Activated CD8-positive, alpha-beta memory T cell treated with anti-CD3 and anti-CD28 coated beads, Interleukin-2, amount 50 U/mL, for 4 hours (primary cell): ENCODE data around the gene LRRC2.
"Not testable (repeated sequence)": the region's sequence is repeated elsewhere in the genome, so short reads cannot be mapped to it uniquely, and the experiment has no call there.

Experiments
- DNase-seq: peaks from one replicate; pipeline ENCODE4 v3.0.0-alpha.2; 2020

LRRC2 gene

DNA sequence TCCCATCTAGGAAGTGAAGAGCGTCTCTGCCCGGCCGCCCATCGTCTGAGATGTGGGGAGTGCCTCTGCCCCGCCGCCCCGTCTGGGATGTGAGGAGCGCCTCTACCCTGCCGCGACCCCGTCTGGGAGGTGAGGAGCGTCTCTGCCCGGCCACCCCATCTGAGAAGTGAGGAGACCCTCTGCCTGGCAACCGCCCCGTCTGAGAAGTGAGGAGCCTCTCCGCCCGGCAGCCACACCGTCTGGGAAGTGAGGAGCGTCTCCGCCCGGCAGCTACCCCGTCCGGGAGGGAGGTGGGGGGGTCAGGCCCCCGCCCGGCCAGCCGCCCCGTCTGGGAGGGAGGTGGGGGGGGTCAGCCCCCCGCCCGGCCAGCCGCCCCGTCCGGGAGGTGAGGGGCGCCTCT is 71.6 kb downstream of the LRRC2 start:
- DNase-seq = not testable (repeated sequence)

DNA sequence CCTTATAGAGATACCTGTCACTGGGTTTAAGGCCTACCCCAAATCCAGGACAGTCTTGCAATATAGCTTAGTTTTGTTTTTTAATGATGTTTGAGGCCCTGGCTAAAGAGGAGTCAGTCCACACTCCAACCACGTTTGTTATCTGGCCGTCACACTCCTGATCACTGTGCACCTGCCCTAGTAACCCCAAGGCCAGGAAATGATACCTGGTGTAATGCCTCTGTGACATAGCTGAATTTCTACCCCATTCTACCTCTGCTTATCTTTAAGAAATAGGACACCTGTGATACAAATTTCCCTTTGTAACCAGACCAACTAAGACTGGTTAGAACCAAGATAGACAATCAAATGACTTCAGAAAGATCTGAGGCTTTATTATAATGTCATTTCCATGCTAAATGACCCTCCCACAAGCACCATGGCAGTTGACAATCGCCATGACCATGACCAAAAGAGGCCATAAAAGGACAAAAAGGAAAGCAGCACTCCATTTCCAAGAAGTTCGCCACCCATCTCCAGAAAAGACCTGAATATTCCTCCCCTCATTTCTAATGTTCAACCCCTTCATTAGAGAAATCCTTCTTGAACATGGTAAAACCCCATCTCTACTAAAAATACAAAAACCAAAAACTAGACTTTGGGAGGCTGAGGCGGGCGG is 73.1 kb downstream of the LRRC2 start:
- no peak for DNase-seq

DNA sequence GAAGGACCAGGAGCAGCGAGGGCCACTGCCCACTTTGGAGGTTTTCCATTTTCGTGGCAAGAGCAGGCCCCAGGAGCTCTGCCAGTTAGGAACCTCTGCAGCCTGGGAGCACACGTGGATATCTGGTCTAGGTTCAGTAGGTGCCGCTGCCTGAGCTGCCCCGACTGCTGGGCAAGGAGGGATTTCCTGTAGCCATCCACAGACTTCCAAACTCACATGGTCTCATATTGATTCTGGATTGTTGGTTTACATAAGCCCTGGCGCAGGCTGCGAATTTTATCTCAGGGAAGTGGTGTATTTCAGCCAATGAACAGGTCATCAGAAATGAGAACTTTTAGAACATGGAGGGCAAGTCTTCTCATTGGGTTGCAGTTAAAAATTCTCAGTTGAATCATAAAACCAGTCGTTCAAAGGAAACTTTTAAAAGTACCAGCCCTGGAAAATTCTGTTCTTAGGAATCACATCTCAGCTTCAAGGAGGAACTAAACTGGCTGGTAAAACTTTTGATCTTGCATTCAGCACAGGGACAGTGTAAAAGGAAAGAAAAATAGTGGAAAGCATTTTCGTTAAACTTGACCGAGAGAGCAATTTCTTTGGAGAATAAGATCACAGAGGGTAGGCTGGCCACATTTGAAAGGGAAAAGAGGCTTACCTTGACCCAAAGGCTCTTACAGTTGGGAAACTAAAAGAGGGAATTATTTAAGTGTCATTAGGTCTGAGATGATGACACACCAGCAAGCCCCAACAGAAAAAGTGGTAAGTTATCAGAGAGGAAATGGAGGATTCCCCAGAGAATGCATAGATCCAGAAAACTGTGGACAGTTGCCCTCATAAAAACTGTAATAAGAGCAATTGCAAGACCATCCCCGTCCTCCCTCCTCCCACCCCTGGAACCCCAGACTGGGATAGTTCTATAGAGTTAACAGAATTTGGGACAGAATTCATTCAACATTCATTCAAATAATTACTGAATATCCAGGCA is 74.7 kb downstream of the LRRC2 start:
- DNase-seq = no peak

DNA sequence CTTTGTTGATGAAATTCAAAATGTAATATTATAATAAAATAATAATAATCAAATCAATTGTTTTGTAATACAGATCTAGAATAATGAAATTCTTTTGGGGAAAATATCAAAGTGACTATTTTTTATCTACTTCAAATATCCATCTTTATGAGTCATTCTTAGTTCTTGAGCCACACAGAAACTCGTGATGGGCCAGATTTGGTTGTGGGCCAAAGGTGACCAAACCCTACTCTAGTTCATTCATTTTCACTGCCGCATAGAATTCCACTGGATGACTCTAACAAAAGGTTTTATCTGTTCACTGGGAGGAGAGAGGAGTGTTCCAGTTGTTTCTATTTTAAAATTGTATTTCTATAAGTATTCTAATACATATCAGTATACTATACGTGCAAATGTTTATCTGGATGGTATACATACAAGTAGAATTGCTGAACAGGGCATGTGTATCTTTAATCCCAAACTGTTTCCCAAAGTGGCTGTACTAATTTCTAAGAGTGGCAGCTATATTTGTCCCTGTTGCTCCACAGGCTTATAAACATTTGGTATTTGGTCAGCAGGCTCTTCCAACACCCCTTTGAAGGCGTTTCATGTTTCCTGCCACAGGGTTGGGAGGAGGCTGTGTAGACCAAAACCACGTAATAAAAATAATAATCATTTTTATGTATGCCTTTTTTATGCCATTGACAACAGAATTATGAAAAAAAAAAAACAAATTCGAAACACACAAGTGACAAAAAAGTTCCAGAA is 75.6 kb downstream of the LRRC2 start:
- no peak for DNase-seq

DNA sequence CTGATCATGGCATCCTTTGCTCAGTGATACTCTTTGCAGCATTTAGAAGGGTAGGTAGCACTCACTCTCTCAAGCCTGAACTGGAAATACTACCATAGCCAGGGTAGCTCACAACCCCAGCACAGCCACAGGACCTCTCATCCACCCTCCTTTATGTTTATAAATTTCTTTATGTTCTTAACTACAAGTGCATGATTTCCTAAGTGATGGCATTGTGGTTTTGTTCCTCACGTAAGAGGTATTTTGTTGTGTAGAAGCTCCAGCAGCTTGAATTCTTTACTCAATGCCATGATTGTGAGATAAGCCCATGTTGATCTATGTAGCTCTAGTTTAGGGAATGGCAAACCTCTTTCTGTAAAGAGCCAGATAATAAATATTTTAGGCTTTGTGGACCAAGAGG is 76.2 kb downstream of the LRRC2 start:
- DNase-seq = no peak

DNA sequence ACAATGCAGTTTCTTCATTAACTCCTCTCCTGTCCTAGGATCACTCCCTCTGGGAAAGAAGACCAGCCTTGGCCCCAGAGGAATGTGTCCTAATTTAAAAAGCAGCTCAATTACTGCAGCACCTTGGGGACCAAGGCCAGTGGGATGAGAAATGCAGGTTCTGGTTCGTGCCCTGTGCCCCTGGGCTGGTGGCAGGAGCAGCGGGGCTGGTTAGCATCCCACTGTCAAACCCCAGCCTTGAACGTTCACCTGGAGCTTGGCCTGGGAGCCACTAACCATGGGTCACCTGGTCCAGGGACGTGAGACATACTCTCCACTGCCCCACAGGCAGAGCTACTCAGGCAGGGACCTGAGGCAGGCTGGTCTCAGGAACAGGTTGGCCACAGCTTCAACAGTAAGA is 76.7 kb downstream of the LRRC2 start:
- DNase-seq = no peak

DNA sequence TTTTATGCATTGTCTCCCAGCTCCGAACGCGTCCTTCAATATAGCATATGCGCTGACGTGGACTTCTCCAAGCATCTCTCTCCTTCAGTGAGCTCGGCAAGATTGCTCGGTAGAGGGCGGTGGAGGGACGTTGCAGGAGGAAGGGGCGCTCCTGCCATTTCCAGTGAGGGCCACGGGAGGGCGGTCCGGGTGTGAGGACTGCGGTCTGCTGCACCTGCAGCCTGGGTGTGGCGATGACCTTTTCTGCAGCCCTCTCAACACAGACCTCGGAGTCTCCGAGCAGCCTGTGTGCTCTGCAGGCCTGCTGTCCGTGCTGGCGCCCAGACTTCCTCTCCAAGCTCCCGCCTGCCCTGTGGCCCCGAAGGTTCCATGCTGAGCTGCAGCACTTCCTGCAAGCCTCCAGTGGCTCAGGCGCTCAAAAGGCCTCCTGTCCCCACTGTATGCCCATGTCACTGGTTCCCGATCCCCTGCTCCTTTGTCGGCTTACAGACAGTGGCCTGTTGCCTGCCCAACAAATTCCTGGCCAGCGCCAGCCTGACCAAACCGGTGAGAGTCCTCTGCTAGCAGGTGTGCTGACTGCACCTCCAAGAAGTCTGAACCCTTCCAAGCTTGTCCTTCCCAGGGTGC is 77.3 kb downstream of the LRRC2 start:
- DNase-seq = peak; percentile 94

DNA sequence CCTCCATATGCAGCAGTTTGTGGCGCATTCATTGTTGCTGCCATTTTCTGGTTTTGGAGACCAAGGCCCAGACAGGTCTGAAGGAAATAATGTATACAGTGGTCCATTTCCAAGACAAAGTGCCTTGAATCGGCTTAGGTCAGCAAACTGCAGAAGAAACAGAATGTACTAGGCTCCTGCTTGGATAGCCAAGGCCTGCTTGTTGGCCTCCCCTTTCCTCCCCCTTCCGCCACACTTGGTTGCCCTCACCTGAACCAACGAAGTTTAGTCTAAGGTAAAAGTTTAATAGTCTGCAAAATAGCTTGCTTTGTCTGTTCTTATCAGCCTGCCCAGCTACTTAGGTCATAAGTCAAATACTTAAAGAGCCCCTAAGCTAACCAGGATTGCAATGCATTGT is 80.3 kb downstream of the LRRC2 start:
- no peak for DNase-seq

DNA sequence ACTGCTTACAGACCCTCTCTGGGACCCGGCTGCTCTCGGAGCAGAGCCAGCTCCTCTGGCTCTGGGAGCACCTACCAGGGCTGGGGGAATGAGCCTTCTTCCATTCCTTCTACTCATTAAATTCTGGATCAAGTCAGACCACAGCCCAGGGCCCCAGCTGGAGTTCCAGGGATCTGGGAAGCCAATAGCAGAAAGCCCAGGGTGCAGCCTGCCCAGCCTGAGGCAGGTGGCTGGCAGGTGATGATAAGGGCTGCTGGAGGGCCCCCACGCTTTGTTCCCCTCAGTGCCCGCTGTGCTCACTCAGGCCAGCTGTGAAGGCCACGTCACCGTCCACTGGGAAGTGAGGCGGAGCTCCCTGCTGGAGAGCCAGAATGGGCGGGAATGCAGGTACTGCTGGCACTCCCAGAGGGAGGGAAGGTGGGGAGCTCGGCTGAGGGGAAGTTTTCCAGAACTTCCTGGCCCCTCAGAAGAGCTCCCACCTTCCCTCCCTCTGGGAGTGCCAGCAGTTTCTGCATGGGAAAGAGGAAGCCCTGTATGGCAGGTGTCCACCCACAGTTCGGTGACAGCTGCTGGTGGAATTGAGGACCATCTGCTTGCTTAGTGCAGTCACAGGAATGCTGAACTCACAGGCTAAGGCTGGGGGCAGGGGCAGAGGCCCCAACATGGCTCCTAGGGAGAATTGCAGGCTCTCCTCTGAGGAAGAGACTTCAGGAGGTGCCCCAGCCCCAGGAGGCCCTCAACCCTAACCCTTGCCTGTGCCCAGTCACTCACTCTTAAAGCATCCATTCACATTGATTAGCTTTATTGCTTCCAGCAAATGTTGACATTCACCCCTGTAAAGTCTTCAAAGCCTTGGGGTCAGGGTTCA is 81.0 kb downstream of the LRRC2 start:
- no peak for DNase-seq

DNA sequence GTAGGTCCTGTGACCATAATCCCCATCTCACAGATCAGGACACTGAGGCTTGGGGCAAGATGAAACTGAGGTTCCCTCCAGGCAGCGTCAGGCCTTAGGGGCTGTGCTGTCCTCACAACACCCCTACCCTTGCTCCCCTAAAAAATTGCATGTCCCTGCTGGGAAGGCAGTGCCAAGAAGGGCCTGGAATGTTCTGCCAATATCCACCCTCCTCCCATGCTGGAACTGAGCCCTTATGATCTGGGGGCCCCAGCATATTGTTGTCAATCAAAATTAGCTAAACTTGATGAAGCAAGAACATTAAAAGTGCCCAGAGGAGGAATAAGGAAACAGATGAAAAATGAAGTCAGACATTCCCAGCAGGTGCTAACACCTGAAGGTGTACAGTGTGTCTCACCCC is 81.7 kb downstream of the LRRC2 start:
- DNase-seq = no peak

DNA sequence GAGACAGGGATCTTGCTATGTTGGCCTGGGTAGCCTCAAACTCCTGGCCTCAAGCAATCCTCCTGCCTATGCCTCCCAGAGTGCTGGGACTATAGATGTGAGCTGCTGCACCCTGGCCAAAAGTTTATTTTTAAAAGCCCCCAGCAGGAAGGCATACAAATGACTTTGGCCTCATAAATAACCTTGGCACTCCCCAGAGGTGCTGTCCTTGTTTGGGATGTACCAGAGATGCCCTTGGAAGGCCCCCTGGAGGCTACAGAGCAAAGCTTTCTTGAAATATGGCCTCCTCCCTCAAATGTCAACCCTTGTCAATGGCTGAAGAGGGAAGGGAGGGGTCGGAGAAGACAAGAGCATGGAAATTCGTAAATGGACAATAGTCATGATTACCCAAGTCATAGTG is 82.3 kb downstream of the LRRC2 start:
- DNase-seq = no peak

DNA sequence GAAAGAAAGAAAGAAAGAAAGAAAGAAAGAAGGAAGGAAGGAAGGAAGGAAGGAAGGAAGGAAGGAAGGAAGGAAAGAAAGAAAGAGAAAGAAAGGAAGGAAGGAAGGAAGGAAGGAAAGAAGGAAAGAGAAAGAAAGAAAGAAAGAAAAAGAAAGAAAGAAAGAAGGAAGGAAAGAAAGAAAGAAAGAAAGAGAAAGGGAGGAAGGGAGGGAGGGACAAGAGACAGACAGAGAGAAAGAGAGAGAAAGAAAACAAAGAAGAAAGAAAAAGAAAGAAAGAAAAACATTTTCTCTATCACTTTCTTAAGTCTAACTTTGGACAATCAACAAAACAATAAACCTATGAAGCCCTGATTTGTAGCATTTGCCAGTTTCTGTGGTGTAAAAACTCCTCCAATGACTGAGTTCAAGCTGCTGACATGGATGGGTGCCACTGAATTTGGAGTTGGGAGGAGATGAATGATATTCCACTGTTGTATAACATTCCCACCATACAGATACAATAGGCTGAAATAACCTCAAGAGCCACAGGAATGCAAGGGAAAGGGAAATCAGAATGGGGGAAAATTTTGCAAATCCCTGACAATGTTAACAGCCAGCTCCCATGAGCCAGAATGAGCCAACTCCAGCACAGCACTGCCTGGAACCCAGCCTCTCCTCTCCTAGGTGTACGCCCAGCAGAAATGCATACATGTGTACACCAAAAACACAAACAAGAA is 83.3 kb downstream of the LRRC2 start:
- DNase-seq = no peak

DNA sequence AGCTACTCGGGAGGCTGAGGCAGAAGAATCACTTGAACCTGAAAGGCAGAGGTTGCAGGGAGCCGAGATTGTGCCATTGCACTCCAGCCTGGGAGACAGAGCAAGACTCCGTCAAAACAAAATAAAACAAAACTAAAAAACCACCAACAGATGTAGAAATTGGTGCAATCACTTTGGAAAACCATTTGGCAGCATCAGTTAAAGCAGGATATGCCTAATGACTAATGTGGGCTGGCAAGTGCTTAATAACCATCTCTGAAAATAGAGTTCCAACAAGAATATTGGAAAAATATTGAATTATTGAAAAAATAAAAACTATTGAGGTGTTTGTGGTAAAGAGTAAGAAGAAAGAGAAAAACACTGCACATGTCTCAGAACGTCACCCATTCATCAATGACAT is 84.5 kb downstream of the LRRC2 start:
- DNase-seq = no peak

DNA sequence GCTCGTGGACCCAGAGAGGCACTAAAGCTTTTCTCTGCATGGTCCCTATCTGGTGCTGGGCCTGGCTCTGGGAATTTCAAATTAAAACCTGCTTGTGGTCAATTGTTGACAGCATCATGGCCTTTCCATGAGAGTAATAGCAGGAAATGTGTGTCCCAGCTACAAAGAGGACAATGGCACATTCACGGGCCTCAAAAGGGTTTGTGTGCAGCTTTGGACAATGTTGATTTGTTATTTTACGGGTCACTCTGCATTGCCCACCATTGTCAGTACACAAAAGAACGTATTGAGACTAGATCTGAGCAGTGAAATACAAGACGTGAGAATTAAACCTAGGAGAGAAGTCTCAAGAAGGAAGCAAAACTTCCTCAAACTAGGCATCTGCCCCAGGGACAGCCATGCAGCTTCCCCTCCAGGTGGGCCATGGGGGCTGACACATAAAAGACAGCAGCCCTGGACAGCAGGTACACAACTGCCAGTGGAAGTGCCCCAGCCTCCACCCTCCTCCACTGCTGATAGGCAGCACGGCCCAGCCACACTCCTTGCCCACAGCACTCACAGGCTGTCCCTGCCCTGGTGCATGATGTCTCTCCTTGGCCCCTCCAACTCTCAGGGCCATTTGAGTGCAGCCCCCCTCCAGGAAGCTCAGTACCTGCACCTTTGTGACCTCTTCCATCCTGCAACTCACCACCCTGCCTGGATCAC is 85.5 kb downstream of the LRRC2 start:
- DNase-seq = no peak

DNA sequence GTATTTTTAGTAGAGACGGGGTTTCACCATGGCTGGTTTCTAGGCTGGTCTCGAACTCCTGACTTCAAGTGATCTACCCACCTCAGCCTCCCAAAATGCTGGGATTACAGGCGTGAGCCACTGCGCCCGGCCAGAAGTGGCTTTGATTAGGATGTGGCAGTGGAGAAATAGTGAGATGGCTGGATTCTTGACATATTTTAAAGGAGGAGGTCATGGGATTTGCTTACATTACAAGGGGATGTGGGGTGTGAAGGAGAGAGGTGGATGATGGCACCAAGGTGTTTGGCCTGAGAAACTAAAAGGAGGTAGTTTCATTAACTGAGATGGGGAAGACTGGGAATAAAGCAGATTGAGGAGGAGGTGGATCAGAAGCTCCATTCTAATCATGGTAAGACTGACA is 86.4 kb downstream of the LRRC2 start:
- no peak for DNase-seq

DNA sequence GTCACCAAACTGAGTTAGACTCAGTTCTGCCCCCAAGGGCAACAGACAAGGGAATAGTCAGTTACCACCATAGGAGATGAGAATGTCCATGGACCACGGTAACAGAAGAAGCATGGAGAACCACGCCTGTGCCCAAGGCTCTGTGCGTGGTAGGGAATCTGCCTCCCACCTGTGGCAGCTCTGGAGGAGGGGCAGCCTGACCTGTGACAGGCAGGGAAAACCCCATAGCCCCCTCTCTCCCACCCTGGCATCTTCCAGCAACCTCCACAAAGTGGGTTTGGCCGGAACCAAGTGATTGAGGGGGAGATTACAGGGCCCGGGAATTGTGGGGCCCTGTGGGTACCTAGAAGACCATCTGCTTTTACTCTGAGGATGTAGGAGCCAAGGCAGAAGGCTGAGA is 87.1 kb downstream of the LRRC2 start:
- no peak for DNase-seq

DNA sequence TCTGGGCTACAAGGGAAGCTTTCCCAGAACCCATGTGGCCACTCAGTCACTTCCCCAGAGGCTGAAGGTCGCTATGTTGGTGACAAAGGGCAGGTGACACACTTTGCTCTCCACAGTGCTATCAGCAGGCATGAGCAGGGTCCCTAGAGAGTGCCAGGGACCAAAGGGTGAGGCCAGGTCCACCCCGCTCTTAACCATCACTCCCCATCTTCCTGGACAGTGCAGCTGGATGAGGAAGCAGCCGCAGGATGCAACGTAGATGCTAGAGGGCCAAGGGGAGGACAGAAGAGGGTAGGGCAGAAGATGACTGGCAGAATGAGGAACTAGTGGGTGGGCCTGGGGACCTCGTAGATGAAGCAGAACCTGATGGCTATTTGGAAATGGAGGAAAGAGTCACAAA is 87.8 kb downstream of the LRRC2 start:
- DNase-seq = no peak

DNA sequence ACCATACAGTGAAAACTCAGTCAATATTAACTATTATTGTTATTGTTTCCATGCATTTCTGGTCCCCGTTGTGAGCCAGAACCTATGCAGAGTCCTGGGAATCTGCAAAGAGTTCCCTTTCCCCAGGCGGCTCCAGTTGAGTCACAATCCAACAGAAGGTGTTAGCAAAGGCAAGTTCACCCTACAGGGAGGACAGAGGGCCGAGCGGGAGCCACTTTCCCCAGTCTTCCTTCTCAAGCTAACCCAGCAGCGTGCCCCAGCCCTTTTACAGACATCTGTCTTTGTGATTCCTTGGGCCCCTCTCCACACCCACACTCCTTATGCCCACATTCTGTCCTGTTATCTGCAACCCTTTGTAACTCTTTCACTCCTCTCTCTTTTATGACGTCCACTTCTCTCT is 88.3 kb downstream of the LRRC2 start:
- no peak for DNase-seq

DNA sequence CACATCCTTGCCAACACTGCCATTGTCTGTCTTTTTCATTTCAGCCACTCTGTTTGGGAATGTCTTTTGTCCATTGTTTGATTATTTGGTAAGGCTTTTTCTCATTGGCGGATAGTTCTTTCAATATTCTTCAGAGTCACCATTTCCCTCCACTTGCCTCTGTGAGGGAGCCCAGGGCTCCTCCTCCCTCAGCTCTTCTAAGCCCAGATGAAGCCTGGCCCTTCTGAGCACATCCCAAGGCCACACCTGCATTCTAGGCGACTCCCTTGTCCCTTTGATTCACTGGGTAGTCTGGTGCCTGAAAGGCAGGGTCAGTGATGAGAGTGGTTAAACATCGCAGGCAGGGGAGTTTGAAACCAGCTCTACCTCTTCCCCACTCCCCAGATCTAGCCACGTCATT is 89.0 kb downstream of the LRRC2 start:
- DNase-seq = no peak

DNA sequence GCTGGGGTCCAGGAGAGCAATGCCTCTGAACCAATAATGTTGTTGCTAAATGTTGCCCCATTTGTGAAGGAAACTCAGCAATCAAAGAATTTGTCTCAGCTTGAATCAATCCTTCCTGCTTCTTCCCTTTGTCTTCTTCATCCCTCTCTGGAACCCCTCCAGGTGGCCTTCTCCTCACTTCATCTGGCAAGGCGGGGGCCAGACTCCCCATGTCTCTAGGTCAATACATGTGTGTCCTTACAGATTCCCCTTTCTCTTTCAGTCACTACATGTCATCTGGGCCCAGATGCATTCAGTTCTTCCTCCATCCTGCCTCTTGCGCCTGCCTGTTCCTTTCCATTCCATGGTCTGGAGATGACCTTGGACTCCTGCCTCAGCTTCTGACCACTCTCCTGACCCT is 93.4 kb downstream of the LRRC2 start:
- no peak for DNase-seq

DNA sequence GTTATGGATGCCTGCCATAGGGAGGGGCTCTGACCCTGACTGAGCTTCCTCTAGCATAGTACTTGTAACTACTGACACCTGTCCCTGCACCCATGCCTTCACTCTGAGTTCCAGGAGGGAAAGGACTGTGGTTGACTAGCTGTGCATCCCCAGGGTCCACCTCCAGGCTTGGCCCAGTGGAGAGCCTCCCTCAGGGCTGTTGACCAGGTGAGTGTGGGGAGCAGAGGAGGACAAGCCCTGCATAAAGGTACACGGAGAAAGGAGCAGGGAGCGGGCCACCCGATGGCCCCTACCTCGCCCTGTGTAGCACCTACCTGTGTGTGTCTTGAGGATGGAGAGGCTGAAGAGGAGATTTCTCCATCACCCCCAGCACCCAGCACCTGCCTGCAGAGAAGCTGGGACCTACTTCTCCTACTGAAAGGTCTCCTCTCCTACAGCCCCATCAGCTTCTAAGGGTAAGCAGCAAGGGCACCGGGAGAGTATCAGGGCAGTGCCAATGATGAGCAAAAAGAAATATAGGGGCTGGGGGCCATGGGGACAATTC is 94.7 kb downstream of the LRRC2 start:
- no peak for DNase-seq
